ENCODE results near the gene ACMSD.
"Not testable (repeated sequence)": the region's sequence is repeated elsewhere in the genome, so short reads cannot be mapped to it uniquely, and the experiment has no call there.

Gene ACMSD

GRCh38 chr2:134852518-134852917, 14.1 kb downstream of the ACMSD start:
- DNase-seq (ENCODE audit: low read depth) = no peak

GRCh38 chr2:134855709-134856108, 17.3 kb downstream of the ACMSD start:
- DNase-seq (ENCODE audit: low read depth) = no peak

GRCh38 chr2:134858245-134858644, 19.8 kb downstream of the ACMSD start:
- no peak for DNase-seq (ENCODE audit: low read depth)

DNA sequence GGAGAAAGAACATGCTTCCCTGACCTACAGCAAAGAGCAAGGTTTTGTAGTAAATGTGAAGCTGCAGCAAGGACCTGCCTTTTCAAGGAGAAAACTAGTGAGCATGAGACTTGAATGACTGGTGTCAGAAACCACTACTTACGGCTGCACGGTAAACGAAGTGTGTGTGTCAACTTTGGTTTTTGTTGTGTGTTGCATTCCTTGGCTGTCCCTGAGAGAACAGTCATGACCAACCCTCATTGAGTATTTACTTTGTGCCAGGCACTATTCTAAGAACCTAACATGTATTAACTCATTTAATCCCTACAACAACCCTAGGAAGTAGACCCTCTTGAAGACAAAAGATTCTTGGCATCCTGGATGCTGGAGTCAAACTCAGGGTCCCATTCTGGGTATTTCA, 22.8 kb downstream of the ACMSD start:
- no peak for DNase-seq (ENCODE audit: low read depth)

GRCh38 chr2:134862069-134862468, 23.7 kb downstream of the ACMSD start:
- DNase-seq (ENCODE audit: low read depth) = no peak

GRCh38 chr2:134862674-134863073, 24.3 kb downstream of the ACMSD start:
- no peak for DNase-seq (ENCODE audit: low read depth)

DNA sequence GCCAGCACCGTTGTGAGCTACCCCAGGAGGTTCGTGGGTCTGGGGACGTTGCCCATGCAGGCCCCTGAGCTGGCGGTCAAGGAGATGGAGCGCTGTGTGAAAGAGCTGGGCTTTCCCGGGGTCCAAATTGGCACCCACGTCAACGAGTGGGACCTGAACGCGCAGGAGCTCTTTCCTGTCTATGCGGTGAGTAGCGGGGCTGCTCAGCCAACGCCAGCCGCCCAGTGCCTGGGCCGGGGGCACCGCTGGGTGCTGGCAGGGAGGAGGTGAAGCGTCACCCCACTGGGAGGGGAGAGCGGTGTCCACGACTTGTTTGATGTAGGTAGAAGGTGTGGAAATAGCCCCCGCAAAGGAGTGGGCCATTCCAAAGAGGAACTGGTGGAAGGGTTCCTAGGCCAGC, 25.0 kb downstream of the ACMSD start:
- DNase-seq (ENCODE audit: low read depth) = no peak

GRCh38 chr2:134865067-134865787, 26.8 kb downstream of the ACMSD start:
- no peak for DNase-seq (ENCODE audit: low read depth)

DNA sequence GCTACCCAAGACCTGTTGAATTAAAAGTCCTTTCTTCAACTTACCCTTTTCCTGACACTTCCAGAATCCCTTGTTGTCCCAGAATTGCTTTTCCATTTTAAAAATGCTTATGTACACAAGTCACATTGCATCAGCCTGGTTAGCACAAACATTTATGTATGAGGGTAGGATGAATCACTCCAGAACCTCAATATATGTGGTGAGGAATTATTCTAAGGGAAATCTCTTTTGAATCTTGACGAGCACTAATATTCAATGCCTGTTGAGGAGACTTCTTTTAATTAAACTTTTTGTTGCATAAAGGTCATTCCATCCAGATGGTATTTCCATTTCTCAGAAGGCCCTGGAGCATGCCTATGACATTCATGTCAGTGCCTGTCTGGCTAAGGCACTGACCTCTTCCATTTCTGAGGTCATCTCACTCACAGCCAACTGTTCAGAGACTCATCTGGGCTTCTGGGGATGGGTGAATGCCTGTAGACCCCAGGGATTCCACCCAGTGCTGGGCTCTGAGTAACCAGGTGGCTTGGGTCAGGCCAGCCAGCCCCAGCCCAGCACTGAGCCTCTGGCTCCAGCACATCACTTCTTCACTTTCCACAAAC, 28.2 kb downstream of the ACMSD start:
- DNase-seq (ENCODE audit: low read depth) = no peak

DNA sequence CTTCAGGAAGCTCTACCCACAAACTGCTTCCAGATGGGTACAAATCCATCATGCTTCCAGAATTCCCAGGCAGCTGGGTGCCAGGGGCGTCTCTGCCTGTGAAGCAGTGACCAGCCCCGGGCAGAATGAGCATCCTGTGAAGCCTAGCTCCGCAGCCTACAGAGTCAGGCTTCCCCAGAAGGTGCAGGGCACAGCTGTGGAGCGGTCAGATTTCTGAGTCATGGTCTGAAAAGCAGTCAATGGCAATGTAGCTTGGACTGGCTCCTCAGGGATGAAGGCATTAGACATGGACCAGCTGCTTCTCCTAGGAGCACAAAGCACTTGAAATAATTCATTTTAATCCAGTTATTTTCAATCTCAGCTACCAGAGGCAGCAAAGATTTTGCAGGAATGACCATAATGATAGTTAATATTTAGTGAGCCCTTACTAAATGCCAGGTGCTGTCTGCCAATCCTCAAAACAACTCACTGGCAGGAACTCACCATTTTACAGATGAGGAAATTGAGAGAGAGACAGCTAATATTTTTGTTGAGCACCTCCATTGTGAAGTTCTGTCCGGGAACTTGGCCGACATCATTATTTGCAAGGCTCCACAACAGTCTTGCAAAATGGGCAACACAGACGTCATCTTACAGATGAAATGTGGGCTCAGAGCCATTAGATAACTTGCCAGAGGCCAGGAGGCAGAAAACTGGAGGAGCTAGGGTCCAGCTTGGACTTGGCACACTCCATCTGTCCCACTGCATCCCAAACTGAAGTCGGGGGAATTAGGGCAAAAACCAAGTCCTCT, 31.7 kb downstream of the ACMSD start:
- DNase-seq (ENCODE audit: low read depth) = no peak

- DNase-seq (ENCODE audit: low read depth) = no peak
Measured at GRCh38 chr2:134873152-134873551, 34.7 kb downstream of the ACMSD start.

DNA sequence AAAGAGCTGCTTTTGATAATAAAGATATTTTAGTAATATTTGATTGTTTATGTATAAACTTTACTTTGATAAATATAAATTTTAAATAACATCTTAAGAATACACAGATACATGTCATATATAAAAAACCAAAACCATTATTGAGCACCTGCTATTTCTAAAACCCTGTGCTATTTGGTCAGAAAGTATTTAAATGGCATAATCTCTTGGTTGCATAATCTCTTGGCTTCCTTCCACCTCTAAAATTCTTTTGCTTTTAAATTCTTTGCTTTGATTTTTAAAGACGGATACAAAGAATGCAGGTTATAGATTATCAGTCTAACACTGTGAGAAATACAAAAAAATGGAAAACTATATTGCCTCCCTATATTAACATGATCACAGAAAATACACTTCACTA, 36.9 kb downstream of the ACMSD start:
- no peak for DNase-seq (ENCODE audit: low read depth)

DNA sequence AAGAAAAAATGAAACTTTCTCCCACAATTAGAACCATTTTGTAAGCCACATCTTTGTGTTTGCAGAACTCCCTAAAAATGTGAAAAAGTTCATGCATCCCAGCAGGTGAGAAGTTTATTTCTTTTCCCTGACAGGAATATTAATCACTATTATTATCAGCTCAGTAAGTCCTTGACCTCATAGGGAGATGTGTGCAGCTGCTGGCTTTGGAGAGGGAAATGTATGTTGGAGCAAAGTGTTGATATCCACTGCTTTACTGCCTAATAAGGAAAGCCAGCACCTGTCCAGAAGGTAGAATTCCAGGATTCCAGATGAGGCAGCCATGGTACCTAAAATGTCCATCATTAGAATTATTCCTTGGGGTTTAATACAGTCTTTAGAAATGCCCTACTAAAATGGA, 44.4 kb downstream of the ACMSD start:
- DNase-seq (ENCODE audit: low read depth) = no peak

DNA sequence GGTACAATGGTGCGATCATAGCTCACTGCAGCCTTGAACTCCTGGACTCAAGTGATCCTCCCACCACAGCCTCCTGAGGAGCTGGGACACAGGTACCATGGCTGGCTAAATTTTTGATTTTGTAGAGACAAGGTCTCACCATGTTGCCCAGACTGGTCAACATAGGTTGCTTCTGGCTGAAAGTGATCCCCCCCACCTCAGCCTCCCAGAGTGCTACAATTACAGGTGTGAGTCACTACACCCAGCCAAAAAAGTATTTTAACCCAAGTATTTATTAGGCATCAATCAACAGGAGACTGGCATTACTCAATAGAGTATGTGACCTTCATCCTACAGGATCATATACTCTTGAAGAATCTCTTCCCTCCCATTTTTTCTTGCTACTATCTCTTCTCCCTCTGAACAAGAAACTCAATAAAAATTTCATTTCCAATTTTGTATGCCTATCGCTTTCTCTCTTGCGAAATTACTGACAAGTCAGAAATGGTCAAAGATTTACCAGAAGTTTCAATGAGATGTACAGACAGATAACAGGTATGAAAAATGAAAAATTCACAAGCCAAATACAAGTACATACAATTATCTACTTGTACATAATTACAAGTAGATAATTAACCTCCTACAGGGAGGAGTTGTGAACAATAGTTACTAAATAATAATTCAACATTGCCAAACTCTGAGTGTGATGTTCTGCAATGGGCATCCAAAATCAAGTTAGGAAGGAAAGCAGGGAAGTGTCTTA, 45.3 kb downstream of the ACMSD start:
- DNase-seq (ENCODE audit: low read depth) = no peak

DNA sequence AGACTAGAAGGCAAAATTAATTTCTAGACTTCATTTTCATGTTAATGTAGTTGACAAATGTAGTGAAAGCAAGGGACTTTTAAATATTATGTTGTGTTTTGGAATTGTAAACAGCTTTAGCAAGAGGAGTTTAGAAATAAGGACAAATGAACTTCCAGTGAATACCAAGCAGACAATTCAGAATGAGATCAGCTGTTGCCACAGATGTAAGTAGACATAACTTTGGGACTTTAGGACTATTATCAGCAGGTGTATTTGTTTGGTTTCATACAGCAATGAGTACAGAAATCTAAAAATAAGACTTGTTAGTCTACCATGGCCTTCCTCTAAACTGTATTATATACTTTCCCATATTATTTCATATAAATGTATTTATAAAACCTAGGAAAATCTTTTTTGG, 46.0 kb downstream of the ACMSD start:
- DNase-seq (ENCODE audit: low read depth) = no peak

GRCh38 chr2:134892282-134893035, 54.0 kb downstream of the ACMSD start:
- DNase-seq (ENCODE audit: low read depth) = no peak

- DNase-seq (ENCODE audit: low read depth) = no peak
Measured at GRCh38 chr2:134897932-134898331, 59.5 kb downstream of the ACMSD start.

DNA sequence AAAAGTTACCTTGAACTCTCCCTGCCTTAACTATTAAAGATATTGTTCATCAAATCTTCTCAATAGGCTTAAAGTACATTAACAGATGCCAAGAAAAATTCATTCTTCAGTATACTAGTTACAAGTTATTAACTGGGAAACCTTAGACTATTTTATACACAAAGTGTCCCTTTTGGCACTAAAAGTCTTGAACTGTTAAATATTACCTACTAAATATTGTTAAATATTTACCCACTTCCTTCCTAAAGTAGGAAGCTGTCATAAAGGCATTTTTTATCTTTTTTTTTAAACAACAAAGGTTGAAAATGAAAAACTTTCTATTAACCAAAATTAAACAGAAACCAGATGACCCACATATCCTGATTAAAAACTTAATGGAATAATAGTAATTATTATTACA, 60.8 kb downstream of the ACMSD start:
- DNase-seq (ENCODE audit: low read depth) = no peak

GRCh38 chr2:134900151-134900550, 61.7 kb downstream of the ACMSD start:
- DNase-seq (ENCODE audit: low read depth) = no peak

DNA sequence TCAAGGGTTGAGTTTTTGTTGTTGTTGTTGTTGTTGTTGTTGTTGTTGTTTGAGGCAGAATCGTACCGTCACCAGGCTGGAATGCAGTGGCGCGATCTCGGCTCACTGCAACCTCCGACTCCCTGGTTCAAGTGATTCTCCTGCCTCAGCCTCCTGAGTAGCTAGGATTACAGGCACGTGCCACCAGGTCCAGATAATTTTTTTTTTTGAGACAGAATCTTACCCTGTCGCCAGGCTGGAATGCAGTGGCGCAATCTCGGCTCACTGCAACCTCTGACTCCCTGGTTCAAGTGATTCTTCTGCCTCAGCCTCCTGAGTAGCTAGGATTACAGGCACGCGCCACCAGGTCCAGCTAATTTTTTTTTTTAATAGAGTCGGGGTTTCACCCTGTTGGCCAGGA, 65.3 kb downstream of the ACMSD start:
- DNase-seq (ENCODE audit: low read depth) = not testable (repeated sequence)

DNA sequence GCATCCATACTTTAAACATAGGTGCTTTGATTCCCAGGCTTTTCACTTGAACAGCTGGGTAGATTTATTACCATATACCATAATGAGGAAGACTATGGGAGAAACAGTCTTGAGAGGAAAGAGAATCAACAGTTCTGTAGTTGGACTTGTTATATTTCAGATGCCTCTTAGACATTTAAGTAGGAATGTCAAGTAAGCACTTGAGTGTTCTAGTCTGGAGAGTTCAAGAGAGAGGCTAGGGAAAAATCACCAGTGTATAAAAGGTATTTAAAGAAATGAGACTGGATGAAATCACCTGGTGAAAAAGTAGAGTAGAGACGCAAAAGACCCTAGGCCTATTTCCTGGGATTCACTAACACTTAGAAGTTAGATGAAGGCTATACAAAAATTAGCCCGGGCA, 66.8 kb downstream of the ACMSD start:
- DNase-seq (ENCODE audit: low read depth) = no peak

DNA sequence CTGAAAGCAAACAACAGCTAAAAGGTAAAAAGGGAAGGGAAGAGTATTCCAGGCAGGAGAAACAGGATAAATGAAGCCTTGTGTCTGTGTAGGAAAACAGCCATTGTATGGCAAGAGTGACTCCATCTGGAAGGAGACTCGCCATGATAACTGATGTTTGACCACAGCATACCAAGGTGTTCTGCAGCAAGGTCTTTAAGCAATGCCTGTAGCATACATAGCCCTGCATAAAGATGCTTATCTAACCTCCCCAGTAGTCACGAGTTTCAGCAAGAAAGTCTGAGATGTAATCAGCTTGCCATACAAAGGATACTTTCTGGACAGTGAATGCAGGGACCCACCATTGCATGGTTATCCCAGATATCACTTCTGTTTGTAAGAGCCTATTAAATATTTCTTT, 68.3 kb downstream of the ACMSD start:
- DNase-seq (ENCODE audit: low read depth) = no peak
